SH-SY5Y (cell line): Measurements from ENCODE around the gene BOD1L2.

Experiments
- GATA2 ChIP-seq: IDR thresholded peaks from 2 replicates; pipeline ENCODE4 v1.6.1; 2011; ENCODE audit warnings: mild to moderate bottlenecking, low read depth, low read length
- GATA3 ChIP-seq: IDR thresholded peaks from 2 replicates; pipeline ENCODE4 v1.6.1; 2011; ENCODE audit warnings: low read depth, mild to moderate bottlenecking, low read length, moderate library complexity

GRCh38 chr18:57154191-57154830, 7.4 kb downstream of the BOD1L2 start:
- TF ChIP-seq GATA2 = no peak
- TF ChIP-seq GATA3 = no peak
